Activated naive CD8-positive, alpha-beta T cell treated with anti-CD3 and anti-CD28 coated beads, Interleukin-2, amount 50 U/mL, for 16 hours (primary cell): ENCODE data around the gene DKK3.

Experiments
- DNase-seq: peaks from one replicate; pipeline ENCODE4 v3.0.0-alpha.2; 2020; ENCODE audit warnings: low read depth, low spot score

The DKK3 gene

DNA sequence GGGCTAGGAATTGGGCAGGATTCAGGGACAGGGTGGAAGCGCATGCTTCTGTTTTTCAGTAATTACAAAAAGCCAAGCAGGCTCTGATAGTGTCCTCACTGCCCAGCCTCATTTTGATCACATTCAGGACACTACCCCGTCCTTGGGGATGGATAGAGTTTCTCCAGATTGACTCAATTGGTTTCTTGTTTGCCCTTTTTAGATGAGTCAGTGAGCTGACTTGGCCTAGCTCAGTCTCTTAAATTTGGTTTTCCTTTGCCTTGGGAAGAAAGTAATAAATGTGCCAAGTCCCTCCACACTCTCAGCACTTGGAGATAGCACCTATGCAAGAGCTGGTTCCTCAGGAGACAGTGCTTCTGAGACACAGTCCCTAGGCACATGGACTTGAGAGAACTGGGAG is 25.5 kb downstream of the DKK3 start:
- no peak for DNase-seq

DNA sequence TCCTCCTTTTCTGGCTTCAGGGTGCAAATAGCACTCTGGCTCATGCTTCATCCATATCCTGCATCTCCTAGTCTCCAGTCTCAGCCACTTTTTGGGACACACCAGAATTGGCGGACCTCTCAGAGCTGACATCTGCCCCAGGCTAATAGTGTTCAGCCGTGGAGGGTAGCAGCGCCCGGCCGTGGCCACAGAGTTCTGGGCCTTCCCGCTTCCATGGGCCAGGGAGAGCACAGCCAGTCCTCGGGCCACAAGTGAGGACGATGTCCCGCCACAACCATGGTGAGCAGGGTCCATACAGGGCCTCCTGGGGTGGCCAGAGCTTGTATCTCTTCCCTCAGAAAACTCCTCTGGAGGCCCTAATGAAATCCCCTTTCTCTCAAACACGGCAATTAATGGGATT is 26.0 kb downstream of the DKK3 start:
- DNase-seq: no peak

DNA sequence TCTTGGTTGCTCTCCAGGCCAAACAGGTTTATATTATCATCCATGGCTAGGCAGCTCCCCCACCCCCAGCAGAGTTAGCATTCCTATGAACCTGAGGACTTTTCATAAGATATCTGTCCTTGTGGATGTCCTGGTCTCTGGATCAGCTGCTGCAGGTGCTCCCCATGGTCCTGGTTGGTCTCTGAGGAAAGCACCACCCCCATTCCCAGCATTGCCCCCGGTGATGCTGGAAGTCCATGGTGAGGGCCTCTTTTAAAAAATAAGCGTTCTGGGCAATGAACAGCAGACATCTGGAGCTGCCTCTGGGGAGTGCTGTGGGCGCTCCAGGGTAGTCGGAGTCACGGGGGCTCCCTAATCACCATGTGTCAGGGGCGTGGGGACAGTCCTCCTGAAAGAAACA is 26.6 kb downstream of the DKK3 start:
- DNase-seq: no peak

DNA sequence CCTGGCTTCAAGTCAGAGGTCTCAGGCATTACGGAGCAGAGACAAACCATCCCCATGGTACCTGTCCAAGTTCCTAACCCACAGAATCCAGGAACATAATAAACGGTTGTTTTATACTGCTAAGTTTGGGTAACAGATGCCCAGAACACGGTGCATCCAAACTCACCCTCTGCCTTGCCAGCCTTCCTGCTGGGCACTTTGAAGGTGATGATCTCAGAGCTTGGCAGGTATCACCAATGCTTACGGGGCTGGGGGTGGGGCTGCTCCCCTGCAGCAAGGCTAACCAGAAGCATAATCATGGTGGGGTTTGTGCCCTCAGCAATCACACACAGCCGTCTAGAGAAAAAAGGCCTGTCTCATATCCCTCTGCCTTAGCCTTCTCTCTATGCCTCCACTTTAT is 27.1 kb downstream of the DKK3 start:
- DNase-seq: no peak

DNA sequence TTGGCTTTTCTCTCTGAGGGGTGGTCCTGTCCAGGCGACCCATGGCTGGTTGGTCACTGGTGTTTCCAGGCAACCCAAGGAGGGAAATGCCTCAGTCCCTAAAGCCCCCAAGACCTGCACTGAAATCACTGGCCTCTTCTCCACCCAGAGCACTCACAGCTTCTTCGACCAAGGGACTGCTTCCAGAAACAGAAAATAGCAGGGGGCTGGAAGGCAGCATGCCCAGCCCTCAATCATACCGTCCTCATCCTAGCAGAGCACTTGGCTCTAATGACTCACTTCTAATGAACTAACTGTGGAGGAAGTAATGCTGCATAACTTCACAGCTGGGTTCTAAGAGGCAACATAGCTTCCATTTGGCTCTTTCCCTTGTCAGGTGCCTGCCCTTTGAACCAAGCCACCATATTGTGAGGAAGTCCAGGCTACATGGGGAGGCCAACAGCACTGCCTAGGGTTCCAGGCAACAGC is 27.6 kb downstream of the DKK3 start:
- DNase-seq: no peak

DNA sequence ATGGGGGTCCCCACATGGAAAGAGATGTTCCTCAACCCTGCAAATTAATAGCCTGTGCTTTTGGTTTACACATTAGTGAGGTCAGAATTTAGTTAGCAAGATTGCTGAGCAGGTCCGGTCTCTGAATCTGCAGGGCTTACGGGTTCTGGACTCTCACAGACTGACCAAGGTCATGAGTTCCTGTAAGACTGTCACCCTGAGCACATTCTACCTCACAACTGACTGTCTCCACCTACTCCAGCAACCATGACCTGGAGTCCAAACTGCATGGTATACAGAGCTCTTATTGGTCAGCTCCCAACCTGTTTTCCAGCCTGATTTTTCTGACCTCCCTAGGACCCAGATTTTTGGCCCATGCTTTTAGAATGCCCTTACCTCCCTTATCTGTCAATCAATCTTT is 28.2 kb downstream of the DKK3 start:
- no peak for DNase-seq

DNA sequence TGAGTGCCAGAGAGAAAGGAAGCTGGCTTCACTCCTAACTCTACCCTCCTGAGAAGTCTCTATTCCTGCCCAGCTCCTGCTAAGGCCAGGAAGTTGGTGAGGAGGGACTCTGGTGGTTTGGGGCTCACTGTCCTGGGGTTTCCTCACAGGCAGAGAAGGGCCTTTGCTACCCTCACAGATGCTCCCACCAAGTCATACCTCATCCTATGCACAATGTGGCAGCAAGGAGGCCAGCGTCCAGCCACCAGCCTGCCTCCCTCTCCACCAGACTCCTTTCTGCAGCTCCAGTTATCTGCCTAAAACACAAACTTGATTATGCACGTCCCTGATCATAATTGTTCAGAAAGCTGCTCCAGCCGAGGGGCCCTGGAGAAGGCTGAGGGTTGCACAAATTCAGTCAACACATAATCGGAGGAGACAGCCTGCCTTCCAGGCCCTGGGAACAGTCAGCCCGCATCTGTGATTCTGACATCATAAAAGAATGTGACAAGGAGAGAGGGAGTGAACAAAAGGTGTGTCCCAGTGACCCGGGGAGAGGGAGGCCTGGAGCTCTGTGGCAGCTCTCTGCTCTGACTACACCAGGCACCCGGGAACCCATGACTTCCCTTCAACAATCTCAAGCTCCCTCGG is 28.8 kb downstream of the DKK3 start:
- no peak for DNase-seq

DNA sequence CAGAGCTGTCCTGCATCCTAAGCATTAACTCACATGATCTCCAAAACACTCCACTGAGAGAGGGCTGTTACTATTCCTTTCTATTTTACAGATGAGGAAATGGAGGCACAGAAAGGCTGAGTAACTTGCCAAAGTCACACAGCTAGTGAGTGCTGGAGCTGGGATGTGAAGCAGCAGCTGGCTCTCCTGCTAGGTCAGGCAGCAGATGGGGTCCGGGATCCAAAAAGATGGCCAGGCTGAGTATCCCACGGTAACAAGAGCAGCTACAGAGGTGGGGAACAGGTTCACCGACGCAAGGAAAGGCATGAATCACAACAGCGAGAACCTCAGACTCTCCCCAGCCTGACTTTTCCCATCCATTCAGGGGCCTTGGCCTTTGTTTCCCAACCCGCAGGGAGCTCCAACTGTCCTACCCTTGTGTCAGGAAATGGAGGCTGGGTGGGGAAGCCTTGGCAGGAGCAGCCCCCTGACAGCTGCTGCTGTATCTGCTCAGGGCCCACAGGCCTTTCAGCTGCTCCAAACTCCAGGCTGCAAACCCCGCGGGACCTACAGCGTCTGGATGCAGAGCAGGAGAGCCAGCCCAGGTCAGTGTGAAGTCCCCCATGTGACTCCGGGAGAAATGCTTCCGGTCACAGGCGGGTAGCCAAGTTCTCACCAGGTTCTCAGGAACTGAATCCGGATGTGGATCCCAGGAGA is 29.5 kb downstream of the DKK3 start:
- no peak for DNase-seq

DNA sequence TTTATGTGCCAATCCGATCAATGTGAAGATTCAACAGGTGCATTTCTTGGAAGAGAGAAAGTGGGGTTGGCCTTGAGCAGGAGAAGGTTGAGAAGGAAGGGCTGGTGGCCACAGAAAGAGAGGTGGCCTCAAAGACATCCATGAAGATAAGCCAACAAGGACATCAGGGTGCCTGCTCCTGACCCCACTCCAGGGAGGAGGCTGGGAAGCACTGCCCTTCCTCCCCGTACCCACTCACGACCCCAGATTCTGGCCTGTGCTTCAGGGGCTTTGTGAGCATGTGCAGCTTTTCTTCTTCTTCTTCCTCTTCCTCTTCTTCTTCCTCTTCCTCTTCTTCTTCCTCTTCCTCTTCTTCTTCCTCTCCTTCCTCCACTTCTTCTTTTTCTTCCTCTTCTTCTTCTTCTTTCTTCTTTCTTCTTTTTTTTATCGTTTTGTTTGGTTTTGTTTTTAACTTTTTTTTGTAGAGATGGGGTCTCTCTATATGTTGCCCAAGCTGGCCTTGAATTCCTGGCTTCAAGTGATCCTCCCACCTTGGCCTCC is 30.3 kb downstream of the DKK3 start:
- DNase-seq: no peak

DNA sequence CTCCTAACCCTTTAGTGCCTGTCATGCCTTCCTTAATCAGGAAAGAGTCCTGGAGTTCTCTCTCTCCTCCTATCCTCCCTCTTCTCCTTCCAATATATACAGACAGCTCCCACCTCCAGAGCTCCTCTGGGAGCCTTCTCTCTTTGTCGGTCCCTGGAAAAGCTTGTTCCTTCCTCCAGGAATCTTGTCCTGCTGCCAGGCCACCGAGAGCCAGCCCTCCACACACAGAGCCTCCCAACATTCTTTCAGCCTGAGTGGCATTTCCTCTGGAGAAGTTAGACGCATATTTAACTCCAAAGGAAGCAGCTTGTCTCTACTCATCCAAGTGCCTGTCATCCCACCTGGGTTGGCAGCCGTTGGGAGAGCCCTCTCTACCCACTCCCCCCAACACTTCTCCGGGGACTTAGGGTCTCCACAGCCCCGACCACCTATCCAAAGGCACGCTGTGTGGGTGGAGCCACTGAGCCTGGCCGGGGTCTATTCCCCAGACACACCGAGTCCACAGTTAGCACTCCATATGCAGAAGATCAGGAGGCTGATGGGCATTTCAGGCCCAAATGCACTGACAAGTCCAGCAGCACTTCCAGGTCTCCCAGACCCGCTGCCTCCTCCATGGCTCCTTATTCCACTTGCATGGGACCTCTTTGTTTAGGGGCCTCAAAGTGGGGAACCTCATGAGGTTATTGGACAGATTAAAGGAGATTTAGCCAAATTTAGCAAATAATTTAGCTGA is 31.1 kb downstream of the DKK3 start:
- DNase-seq: no peak

DNA sequence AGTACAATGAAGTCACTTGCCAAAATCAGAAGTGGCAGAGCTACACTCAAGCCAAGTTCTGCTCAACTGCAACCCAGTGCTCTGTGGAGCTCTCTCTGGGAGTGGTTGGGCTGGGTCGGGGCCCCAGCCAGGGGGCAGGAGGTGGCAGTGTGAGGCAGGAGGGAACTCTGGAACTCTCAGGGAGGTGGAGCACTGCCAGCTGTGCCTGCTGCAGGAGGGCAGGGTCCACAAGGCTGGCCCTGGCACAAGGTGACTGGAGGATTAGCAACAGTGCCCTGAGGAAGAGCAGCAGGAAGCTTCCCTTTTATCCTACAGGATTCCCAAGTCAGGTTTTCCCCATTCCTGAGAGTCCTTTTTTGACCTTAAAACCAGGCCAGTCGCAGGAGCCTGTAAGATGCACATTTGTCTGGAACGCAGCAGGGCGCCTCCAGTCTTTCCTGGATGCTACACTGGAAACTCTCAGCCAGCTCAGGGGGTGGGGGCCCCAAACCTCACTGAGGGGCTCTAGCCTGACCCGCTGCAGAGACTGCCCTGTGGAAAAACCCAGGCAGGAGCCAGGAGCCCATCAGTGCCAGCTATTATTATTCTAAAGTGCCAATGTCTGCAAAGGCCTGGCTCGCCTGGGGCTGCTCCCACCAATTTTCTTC is 31.8 kb downstream of the DKK3 start:
- DNase-seq: no peak

DNA sequence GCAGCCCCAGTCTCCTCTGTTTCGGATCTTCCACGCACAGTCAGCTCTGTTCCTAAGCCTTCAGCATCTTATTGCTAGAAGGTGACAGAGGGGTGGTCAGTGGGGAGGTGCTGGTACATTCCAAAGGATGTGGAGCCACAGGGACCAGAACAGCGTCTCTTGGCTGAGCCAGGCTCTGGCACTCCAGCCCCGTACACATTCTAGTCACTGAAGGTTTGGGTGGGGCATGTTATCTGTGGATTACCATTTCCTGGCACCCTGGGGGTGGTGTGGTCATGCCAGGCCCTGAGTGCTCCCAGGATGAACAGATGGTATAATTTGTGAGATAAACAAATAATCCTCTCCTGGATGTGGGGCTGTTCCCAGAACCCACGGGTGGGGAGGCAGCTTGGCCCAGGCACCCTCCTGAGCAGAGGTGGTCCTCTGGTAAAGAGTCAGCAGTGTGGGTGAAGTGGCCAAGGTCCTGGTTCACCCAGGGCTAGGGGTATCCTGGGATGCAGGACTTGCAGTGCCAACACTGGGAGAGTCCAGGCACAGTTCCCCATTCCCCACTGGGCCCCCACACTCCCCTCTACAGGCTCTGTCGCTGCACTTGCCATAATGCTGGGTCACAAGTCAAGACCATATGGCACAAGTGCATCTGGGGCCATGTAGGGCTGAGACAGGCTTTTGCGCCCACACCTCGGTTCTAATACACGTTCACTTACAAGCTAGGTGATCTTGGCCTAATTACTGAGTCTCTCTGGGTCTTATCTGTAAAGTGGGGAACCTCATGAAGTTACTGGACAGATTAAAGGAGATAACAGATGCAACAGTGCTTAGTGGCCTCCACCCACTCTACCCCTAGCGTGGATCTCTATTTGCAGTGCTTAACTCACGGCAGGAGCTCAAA is 33.0 kb downstream of the DKK3 start:
- no peak for DNase-seq

DNA sequence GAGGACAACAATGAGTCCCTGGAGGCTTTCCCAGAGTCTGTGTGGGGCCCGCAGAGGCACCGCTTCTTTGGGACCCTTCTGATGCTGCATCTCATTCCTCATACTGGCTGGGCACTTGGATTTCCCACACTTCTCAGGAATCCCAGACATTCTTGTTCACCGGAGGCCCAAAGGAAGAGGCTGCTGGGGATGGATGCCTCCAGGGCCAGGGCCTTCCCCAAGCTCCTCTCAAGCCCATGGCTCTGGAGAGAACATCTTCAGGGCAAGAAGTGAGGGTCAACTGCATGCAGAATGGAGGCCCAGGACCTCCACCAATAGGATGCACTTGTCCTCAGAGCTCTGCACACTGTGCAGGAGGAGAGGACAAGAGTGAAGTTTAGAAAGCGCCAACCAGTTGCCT is 34.6 kb downstream of the DKK3 start:
- no peak for DNase-seq

DNA sequence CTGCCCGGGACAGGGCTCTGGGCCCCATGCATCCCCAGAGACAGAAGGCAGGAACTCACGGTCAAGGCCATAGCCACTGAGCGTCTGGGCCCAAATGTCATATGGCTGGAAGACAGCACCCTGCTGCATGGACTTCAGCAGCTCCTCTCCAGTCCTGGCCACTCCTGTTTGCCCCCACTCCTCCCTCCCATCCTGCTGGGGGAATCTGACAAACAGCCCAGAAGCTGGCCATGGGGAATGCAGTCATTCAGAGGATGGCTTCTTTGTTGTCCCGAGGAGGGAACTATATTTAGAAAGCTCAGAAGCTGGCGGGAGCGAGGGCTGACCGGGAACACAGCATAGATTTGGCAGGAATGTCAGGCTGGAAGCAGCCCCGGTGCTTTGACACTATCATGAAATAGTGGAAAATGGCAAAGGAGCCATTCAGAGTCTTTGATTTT is 35.0 kb downstream of the DKK3 start:
- DNase-seq: no peak

DNA sequence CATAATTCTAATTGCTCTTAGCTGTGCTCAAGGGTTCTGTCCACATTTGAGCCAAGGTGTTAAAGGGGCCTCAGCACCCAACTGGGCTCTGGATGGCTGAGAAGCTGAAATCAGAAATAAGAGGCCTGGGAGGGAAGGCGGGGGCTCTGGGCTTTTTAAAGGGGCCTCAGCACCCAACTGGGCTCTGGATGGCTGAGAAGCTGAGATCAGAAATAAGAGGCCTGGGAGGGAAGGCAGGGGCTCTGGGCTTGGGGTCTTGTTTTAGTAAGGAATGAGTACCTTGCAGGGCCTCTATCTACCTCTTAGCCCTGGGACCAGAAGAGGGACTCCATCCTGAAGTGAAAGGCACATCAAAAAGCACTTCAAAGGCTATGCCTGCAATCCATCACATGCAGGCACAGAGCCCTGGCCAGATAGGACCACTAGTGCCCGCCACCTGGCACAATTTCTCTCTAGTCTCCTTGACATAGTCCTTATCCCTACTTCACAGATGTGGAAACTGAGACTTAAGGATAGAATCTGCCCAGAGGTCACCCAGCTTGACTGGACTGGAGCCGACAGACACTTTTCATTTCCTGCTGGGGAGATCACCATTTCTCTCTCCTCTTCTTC is 35.6 kb downstream of the DKK3 start:
- DNase-seq: no peak

DNA sequence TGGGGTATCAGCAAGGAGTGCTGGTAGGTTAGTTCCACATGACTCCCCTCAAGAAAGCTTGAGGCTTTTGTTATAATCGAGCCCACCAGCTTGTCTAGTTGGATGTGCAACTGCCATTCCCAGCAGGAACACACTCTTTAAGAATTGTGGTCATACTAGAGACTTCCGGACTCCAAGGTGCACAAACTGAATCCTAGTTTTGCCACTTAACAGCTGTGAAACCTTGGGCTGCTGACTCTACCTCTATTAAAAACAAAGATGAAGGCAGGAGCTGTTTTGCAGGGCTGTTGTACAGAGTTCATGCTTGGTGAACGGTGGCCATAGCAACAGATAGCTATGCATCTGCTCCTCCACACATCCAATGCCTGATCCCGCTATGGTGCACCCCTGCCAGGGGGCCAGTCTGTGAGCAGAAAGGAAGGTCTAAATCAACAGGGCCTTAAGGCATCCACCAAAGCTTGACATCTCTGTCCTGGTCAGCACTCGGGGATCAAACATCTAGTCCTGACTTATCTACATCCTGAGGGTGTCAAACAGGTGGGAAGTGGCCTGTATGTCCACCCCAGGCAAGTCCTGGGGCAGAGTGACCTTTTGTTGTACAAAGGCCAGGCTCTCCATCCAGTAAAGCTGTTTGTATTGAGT is 36.4 kb downstream of the DKK3 start:
- DNase-seq: no peak

DNA sequence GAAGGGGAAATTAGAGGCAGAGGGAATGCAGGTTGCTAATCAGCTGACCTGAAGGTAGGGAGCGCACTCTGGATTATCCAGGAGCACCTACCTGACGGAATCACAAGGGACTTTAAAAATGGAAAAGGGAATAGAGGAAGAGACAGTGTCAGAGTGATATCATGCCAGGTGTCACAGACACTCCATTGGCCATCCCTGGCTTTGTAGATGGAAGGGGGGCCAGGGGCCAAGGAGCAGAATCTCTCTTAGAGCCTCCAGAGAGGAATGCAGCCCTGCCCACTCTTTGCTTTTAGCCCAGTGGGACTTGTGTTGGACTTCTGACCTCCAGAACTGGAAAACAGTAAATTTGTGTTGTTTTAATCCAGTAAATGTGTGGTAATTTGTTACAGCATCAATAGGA is 37.9 kb downstream of the DKK3 start:
- no peak for DNase-seq

DNA sequence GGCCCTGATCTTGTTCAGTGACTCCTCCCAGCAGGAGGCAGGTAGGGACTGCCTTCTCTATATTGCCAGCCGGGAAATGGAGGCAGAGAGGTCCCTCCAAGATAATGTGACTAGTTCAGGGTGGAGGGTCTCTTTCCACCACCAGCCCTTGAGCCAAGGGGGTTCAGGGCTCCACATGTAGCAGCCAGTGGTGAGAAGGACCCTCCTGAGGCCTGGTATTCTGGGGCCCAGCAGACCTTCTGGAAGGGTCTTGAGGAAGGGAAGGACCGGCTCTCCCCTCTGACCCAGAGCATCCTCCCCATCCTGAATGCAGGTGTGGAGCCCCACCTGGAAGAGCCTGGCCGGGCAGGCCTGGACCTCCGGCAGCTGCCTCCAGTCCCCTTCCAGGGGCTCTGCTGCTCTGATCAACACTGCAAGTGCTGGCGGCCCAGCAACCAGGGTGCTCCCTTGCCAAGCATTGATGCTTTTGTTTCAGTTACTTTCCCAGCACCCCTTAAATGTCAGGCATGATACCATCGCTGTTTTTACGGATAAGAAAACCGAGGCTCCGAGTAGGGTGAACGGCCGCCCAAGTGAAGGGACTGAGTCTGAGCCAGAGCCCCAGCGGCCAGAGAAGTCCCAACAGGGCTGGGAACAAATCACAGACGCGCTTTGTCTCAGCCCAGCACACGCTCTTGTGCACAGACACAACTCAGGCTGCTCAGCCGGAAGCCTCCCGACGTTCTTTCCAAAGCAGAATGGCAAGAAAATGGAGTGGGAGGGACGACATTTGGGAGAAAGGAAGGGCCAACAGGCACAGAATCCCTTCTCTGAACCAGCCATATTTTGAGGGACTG is 38.8 kb downstream of the DKK3 start:
- no peak for DNase-seq
